Stimulated activated naive CD4-positive, alpha-beta T cell treated with Interleukin-2 at 50 U/mL for 16 hours (primary cell): ENCODE results near the gene ZDHHC18.
"Not testable (repeated sequence)": the region's sequence is repeated elsewhere in the genome, so short reads cannot be mapped to it uniquely, and the experiment has no call there.

Experiments
- DNase-seq: peaks from one replicate; lab custom pipeline; 2025; lab: John Stamatoyannopoulos, UW

The ZDHHC18 gene

GRCh38 chr1:26858160-26858559 lies 31.7 kb downstream of the ZDHHC18 start:
- no peak for DNase-seq

DNA sequence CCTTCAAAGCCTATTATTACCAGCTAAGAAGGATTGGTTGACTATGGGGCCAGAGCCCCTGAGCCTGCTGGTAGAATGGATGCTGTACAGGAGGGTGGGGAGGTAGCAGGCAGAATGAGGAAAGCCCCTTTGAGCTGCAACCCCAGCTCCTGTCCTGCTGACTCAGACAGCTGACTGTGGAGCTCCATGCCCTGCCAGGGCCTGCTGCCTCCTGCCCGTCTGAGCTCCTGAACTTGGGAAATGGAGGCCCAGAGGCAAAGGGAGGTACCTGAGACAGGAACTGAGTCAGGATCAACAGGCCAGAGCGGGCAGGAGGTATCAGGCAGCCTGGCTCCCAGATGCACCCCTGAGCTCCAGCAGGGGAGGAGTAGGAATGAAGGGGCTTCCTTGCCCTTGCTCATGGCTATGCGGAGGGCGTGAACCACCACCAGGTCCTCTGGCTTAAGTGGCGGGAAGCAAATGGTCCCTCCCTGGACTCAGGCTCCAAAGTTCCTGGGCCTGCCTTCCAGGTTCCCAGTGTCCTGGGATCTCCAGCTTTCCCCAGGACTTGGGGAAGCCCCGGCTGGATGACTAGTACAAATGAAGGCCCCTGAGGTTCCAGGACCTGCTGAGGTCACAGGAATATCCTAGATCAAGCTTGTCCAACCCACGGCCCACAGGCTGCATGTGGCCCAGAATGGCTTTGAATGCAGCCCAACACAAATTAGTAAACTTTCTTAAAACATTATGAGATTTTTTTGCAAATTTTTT lies 32.6 kb downstream of the ZDHHC18 start:
- no peak for DNase-seq

GRCh38 chr1:26861286-26861701 lies 34.8 kb downstream of the ZDHHC18 start:
- no peak for DNase-seq

DNA sequence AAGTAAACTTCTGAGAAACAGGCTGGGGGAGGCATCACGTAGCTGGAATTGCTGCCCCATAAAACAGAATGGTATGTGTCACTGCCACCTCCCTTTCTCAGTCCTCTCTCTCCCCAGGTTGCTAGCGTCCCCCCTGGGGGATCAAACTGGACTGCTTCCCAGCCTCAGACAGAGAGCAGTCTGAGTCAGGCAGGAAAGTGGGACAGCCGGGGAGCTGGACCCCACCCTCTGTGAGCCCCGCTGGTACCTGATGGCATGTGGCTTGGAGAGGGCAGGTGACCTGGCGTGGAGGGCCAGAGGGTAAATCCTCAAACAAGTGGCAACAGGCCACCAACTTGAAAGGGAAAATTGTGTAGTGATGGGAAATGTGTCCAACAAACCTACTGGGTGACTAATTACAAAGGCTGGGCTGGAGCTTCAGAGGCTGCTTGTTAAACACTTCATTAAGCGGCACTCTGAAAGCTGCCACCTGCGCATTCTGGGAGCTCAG lies 35.4 kb downstream of the ZDHHC18 start:
- no peak for DNase-seq

GRCh38 chr1:26862781-26863684 lies 36.5 kb downstream of the ZDHHC18 start, which contains the start of gene SFN:
Gene SFN, plus strand, starts transcription at chr1:26863149. Its CDS starts 64 bp downstream, at chr1:26863213.
- peak; percentile 21 for DNase-seq

GRCh38 chr1:26863685-26864077 lies 37.2 kb downstream of the ZDHHC18 start:
- DNase-seq: no peak

DNA sequence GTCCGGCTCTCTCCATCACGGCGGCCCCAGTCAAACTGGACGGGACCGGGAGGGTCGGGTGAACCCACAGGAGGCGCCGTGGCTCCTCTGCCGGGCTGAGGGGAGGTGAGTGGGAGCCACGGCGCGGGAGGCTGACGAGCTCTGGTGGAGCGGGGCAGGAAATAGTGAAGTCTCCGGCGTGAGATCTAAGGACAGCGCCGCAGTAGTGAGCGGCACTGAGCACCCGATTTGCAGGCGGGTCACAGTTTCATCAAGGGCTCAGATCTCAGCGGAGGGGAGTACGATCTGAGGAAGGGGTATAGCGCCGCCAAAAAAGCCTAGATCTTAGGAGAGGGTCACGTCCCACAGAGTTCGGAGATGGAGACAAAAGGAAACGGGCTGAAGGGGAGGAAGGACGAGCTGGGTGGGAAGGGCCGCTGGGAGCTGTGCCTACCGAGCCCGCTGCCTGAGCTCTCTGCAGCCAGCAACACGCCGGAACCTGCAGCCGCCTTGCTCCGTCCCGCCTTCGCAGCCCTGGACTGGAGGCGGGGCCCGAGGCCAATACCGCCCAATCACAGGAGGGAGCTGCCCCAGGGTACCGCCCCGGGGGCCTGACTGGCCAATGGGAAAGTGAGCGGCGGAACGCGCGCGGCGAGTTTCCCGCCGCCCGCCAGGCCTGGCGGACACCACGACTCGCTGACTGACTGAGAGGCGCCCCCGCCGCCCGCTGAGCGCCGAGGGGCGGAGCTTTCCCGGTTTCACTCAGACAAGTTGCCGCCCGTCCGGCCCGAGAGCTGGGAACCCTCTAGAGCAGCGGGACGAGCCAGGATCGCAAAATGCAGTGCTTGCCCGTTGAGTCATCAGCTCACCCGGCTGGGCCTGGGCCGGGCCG lies 38.4 kb downstream of the ZDHHC18 start:
- peak; percentile 91 for DNase-seq

GRCh38 chr1:26873097-26873496 lies 46.6 kb downstream of the ZDHHC18 start:
- not testable (repeated sequence) for DNase-seq

DNA sequence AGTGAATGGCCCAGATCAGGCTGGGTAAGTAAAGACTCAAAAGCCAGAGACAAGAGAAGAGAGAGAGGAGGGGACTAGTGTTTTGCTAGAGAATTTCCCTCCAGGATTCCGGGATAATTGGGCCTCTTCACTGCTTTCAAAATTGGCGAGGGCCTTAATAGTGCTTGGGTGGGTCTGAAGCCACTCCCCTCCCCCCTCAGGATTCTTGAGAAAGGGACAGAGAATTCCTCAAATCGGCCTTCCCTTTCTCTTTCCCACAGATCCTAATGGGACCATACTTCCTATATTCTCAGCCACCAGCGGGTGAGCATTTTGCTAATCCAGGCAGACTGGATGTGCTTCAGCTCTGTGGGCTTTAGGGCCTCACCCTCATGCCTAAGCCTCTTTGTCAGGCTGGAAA lies 48.4 kb downstream of the ZDHHC18 start:
- no peak for DNase-seq

DNA sequence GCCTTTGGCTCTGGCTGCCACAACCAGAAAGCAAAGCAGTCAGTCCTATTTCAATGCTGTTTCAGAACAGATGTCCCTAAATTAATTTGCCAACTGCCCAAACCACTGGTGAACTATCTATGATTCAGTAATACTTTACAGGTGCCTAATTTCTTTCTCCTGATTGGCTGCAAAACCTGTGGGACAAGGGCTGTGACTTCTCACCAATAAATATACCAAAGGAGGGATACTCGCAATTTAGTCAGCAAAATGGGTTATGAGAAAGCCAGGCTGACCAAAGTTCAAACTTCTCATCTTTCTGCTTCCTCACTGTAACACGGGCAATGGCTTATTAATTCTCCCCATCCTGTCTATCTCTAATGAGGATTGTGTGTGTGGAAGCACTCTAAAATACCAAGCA lies 50.8 kb downstream of the ZDHHC18 start:
- no peak for DNase-seq

GRCh38 chr1:26879793-26880192 lies 53.3 kb downstream of the ZDHHC18 start:
- no peak for DNase-seq

DNA sequence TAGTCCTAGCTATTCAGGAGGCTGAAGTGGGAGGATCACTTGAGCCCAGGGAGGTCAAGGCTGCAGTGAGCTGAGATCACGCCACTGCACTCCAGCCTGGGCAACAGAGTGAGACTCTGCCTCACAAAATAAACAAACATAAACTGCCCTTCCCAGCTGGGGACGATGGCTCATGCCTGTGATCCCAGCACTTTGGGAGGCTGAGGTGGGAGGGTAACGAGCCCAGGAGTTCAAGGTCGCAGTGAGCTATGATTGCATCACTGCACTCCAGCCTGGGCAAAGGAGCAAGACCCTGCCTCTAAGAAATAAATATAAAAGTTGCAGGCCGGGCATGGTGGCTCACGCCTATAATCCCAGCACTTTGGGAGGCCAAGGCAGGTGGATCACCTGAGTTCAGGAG lies 55.1 kb downstream of the ZDHHC18 start:
- not testable (repeated sequence) for DNase-seq

DNA sequence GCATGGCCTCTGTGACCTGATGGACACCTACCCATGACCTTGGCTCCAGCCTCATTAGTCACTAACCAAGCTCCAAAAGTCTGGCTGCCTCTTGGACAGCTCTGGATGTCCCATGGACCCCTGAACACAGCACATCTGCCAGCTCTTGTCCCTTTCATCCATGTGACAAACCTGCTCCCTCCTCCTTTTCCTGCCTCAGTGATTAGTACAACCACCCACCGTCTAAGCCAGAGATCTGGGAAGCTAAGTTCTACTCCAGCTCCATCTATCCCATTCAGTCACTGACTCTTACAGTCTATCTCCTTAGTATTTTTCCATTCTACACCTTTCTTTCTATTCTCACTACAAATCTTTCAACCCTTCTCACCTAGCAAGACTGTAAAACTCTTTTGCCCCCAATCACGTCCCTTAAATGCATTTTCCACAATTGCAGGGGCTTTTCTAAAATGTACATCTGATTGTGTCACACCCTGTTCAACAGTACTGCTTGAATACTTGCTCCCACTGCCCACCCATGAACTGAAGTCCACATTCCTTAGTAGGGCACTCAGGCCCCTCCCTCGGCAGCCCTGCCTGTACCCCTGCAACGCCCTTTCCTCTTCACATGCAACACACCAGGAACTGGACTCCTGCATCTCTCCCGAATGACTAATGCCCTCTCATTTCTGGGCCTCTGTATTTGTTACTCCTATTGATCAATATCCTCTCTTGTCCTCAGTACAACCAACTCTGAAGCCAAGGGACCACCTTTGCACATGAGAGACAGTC lies 56.4 kb downstream of the ZDHHC18 start:
- no peak for DNase-seq

- DNase-seq: no peak
These were observed 60.6 kb downstream of the ZDHHC18 start for GRCh38 chr1:26887125-26887524.

- DNase-seq: no peak
These were observed 61.7 kb downstream of the ZDHHC18 start for GRCh38 chr1:26888231-26888630.

DNA sequence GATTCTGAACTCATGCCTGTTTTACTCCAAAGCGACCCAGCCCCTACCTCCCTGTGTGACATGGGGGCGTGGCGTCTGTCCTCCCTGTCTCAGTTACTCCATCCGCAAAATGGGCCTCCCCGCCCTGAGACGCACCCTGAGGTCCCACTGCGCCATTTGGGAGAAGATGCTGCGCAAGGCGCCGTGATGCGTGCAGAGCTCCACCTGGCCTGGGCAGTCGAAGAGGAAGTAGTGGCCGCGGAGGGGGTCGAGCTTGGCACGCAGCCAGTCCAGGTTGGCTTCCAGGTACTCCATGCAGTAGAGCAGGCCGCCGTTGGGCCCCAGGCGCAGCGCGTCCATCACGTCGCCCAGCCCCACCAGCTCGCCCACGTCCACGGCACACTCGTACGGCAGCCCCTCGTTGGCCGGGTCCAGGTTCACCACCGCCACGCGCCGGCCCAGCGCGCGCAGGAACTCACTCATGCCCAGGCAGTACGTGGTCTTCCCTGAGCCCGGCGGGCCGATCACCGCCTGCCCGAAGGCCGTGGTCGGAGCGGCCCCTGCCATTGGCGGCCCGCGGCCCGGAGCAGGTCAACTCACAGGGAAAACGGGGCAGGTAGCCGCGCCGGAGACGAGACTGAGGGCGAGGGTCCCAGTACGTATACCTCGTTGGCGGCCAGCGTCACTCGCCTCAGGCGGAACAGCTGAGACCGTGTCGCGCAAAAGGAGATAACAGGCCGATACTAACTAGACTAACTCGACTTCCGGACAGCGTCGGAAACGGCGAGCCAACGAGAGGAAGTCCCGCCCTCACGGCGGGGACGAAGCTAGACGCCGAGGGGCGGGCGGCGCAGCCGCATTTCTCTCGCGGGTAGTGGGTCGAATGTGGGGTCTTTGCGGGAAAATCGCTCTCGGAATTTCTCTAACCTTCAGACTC lies 63.3 kb downstream of the ZDHHC18 start, which contains the start of gene GPN2:
Gene GPN2, minus strand, starts transcription at position 733 of the 916 bp plus-strand sequence. Its CDS starts 187 bp downstream, at position 546.
- DNase-seq: peak; percentile 73

GRCh38 chr1:26890467-26890796 lies 63.9 kb downstream of the ZDHHC18 start:
- no peak for DNase-seq

GRCh38 chr1:26894263-26894662 lies 67.8 kb downstream of the ZDHHC18 start:
- DNase-seq: no peak

DNA sequence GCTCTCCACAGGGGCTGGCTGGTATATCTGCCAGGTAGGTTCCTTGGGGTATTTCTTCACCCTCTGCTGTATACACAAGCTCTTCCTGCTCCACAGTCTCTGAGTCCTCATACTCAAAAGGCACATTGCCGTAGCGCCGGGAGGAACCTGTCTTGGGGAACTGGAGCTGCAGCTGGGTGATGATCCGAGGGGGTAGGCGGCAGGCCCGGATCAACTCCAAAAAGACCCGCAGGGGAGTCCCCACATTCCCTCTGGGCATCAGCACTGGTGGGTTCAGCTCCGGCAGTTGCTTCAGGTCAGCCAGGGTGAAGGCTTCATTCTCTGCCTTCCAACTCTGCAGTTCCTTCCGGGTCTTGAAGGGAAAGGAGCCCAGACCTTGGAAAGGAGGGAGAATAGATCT lies 70.9 kb downstream of the ZDHHC18 start:
- DNase-seq: no peak
